ENCODE data around the gene JAML. TPM values are rescaled to one million over a fixed set of nuclear protein-coding genes. Genes with fewer than 3 reads are reported as not detected.

The JAML gene
- total and polyA plus RNA-seq, 2 of the 13 experiments (the other 11 are each of a cell fraction or from before 2014, with no cell fraction given) = 2.0 to 3.3 TPM

- in situ Hi-C loops (cut with HindIII; ENCODE audit: extremely low pct_ligation_motif_present, low pct_unique_long_range_greater_than_20kb) (no loop called here), intact Hi-C loops (cut with micrococcal nuclease; ENCODE audit: unreplicated experiment) (no loop called here)
- H3K79me2 ChIP-seq (ENCODE audit: insufficient read depth, low read length) = no peaks in the 10 kb centered on the region
- DNase-seq (ENCODE audit: low spot score) (no peak), FAIRE-seq (no peak), ATAC-seq (no peak)
- peak overlapping the region; percentile 59 for H3K9ac ChIP-seq (ENCODE audit: insufficient read depth, low read depth, low read length)
- no TSS peak for BruUV-seq (replicated peaks)
- H4K20me1 ChIP-seq (ENCODE audit: insufficient read depth, low read length) = no peaks in the 10 kb centered on the region
- H3K4me1 ChIP-seq (ENCODE audit: insufficient read depth, low read length) = peaks cover 72% of the 10 kb centered on the region
- peak overlapping the region; percentile 95 for H3K27ac ChIP-seq (ENCODE audit: extremely low read length, insufficient read depth, low read length)
- peak overlapping the region; percentile 34; the same call in 1 of the 2 replicates for H3K4me2 ChIP-seq (ENCODE audit: low read depth, low read length)
- no peaks in the 10 kb centered on the region for H3K27me3 ChIP-seq (ENCODE audit: control insufficient read depth in 1 of 2, insufficient read depth in 2 of 2, low read length in 2 of 2)
- 0 out of 2 replicates have a peak, but pooled peaks have one; percentile 4 for TF ChIP-seq ZSCAN25 (CRISPR knock-in tag; IDR thresholded peaks at IDR 0.05)
- no peak for TF ChIP-seq TOE1 (CRISPR knock-in tag; IDR thresholded peaks at IDR 0.05)
- peak; percentile 10; the same call in 1 of the 2 replicates for TF ChIP-seq BRD4 (CRISPR knock-in tag; IDR thresholded peaks at IDR 0.05)
- no peak for TF ChIP-seq FOXO4 (CRISPR knock-in tag; conservative IDR thresholded peaks at IDR 0.05)
- TF ChIP-seq ZNF501 (CRISPR knock-in tag; IDR thresholded peaks at IDR 0.05) = 0 out of 2 replicates have a peak, but pooled peaks have one; percentile 26
- 0 out of 2 replicates have a peak, but pooled peaks have one; percentile 23 for TF ChIP-seq ZNF747 (CRISPR knock-in tag; IDR thresholded peaks at IDR 0.05; ENCODE audit: borderline replicate concordance)
- no peak for TF ChIP-seq ZNF263 (CRISPR knock-in tag; IDR thresholded peaks at IDR 0.05)
- TF ChIP-seq ETV5 (CRISPR knock-in tag; IDR thresholded peaks at IDR 0.05; ENCODE audit: borderline replicate concordance) = no peak
- no peak for TF ChIP-seq NCOA1 (CRISPR knock-in tag; IDR thresholded peaks at IDR 0.05)
- TF ChIP-seq KLF9 (CRISPR knock-in tag; IDR thresholded peaks at IDR 0.05; ENCODE audit: low read depth) = no peak
- POLR2A ChIA-PET = interaction anchor here (1.1 to 4.1 kb wide), 3 partner anchors 12 to 38 kb away, joined by 3 to 49 read pairs (median 23); partner anchors contain the start of gene MPZL3
- CTCF ChIA-PET (ENCODE audit: low intra/inter-chr PET ratio, low total read pairs) = no interaction called here
- no peaks in the 10 kb centered on the region for H3K9me3 ChIP-seq (ENCODE audit: low read length)
- no peak overlapping the region for H2AFZ ChIP-seq (ENCODE audit: low read length)
- no peaks in the 10 kb centered on the region for H3K36me3 ChIP-seq (replicated peaks in 1 of 2; ENCODE audit: control insufficient read depth in 1 of 2, insufficient read depth in 2 of 2, low read length in 2 of 2)
- no peak overlapping the region for H3K4me3 ChIP-seq (replicated peaks in 1 of 3; ENCODE audit: insufficient read depth in 1 of 3, low read depth in 2 of 3, low read length in 3 of 3)
- WGBS (ENCODE audit: low lambda C conversion rate) = 91% methylated on average over 6 of the region's 6 CpGs
These were observed 10.4 kb downstream of the JAML start for GRCh38 chr11:118214210-118214914.
